Upper lobe of left lung (tissue), 4 donors: Measurements from ENCODE around the gene USF2.

Source experiments
- EP300 ChIP-seq, 4 donors: sonication (generic); formaldehyde crosslinking; IDR thresholded peaks; one replicate each; pipeline ENCODE4 v1.5.1; 2017; ENCODE audit warnings: antibody characterized with exemption in 4 of 4, control low read depth in 2 of 4
- POLR2A ChIP-seq, 4 donors: fragments of 450-650 bp; IDR thresholded peaks; one replicate each; pipeline ENCODE4 v1.5.1; 2016 to 2017; ENCODE audit warnings: antibody characterized with exemption in 4 of 4, mild to moderate bottlenecking in 2 of 4
- POLR2AphosphoS5 ChIP-seq, 2 donors: sonication (generic); formaldehyde crosslinking; IDR thresholded peaks; one replicate each; pipeline ENCODE4 v1.5.1; 2017; ENCODE audit warnings: antibody characterized with exemption in 2 of 2
- TF ChIP-seq, protein P1 (sequence below), 6 experiments: fragments of 450-650 bp in 4 of 6; fragments of 200-600 bp in 2 of 6; sonication (generic) in 2 of 6; IDR thresholded peaks; one replicate each; pipeline ENCODE4 v1.5.1; 2016 to 2019; ENCODE audit warnings: antibody characterized with exemption in 6 of 6

DNA sequence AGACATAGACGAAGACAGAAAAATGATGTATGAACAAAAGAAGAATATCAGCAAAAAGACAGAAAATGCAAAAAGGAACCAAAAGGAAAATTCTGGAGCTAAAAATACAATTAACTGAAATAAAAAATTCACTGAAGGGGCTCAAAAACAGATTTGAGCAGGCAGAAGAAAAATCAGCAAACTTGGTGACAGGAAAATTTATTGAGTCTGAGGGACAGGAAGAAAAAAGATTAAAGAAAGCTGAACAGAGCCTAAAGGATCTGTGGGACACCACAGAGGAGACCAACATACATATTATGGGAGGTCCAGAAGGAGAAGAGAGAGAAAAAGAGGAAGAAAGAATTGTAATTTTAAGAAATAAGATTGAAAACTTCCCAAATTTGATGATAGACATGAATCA is 27.3 kb upstream of the USF2 start:
- TF ChIP-seq, protein P1, sequence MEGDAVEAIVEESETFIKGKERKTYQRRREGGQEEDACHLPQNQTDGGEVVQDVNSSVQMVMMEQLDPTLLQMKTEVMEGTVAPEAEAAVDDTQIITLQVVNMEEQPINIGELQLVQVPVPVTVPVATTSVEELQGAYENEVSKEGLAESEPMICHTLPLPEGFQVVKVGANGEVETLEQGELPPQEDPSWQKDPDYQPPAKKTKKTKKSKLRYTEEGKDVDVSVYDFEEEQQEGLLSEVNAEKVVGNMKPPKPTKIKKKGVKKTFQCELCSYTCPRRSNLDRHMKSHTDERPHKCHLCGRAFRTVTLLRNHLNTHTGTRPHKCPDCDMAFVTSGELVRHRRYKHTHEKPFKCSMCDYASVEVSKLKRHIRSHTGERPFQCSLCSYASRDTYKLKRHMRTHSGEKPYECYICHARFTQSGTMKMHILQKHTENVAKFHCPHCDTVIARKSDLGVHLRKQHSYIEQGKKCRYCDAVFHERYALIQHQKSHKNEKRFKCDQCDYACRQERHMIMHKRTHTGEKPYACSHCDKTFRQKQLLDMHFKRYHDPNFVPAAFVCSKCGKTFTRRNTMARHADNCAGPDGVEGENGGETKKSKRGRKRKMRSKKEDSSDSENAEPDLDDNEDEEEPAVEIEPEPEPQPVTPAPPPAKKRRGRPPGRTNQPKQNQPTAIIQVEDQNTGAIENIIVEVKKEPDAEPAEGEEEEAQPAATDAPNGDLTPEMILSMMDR (IDR thresholded peaks at IDR 0.05) = no peak
- TF ChIP-seq POLR2A (IDR thresholded peaks at IDR 0.05) (no peak), EP300 (IDR thresholded peaks at IDR 0.05) (no peak), POLR2AphosphoS5 (IDR thresholded peaks at IDR 0.05) (no peak)
